Astrocyte (in vitro differentiated cells and primary cell): ENCODE results near the gene EPB41L4B. TPM values are rescaled to one million over a fixed set of nuclear protein-coding genes. Genes with fewer than 3 reads are reported as not detected.

Experiments
- DNase-seq: peaks from one replicate; pipeline ENCODE4 v3.0.0-alpha.2; 2010; ENCODE audit warnings: low read depth
- FAIRE-seq: peaks from 2 replicates; lab custom pipeline; 2011; peaks lifted over from hg19 to GRCh38; lab: Jason Lieb, UNC
- H2AFZ ChIP-seq: 2 replicates; pipeline ENCODE4 v1.6.0; 2012; ENCODE audit warnings: low read depth, low read length, inconsistent platforms
- H3K27ac ChIP-seq: 2 replicates; pipeline ENCODE4 v1.5.1; 2011; ENCODE audit warnings: low read depth, low read length, inconsistent platforms
- H3K27me3 ChIP-seq: 2 replicates; pipeline ENCODE4 v1.6.0; 2011; ENCODE audit warnings: low read length, inconsistent platforms; ENCODE audit not compliant: insufficient read depth
- H3K36me3 ChIP-seq: 2 replicates; pipeline ENCODE4 v1.5.1; 2011; ENCODE audit warnings: low read length, inconsistent platforms; ENCODE audit not compliant: insufficient read depth
- H3K4me1 ChIP-seq: 2 replicates; pipeline ENCODE4 v1.5.1; 2011; ENCODE audit warnings: low read length, inconsistent platforms; ENCODE audit not compliant: insufficient read depth
- H3K4me2 ChIP-seq: 2 replicates; pipeline ENCODE4 v1.6.0; 2012; ENCODE audit warnings: low read length, inconsistent platforms
- H3K4me3 ChIP-seq: 2 replicates; pipeline ENCODE4 v1.5.1; 2011; ENCODE audit warnings: low read depth, mild to moderate bottlenecking, low read length, inconsistent platforms; ENCODE audit not compliant: insufficient read depth
- H3K79me2 ChIP-seq: 2 replicates; pipeline ENCODE4 v1.6.0; 2012; ENCODE audit warnings: mild to moderate bottlenecking, low read length, inconsistent platforms; ENCODE audit not compliant: insufficient read depth
- H3K9ac ChIP-seq: 2 replicates; pipeline ENCODE4 v1.6.0; 2012; ENCODE audit warnings: mild to moderate bottlenecking, low read length, inconsistent platforms
- H3K9me3 ChIP-seq: 2 replicates; pipeline ENCODE4 v1.5.1; 2012; ENCODE audit warnings: low read depth, mild to moderate bottlenecking, low read length, inconsistent platforms; ENCODE audit not compliant: insufficient read depth
- H4K20me1 ChIP-seq: 2 replicates; pipeline ENCODE4 v1.6.0; 2012; ENCODE audit warnings: low read length, inconsistent platforms; ENCODE audit not compliant: insufficient read depth
- H3K27ac Mint-ChIP-seq: one replicate; pipeline ENCODE4 v1.8.0; 2021; ENCODE audit warnings: mild to moderate bottlenecking, mixed read lengths; ENCODE audit not compliant: unreplicated experiment
- H3K27me3 Mint-ChIP-seq: one replicate; pipeline ENCODE4 v1.8.0; 2021; ENCODE audit warnings: low read depth, mixed read lengths; ENCODE audit not compliant: unreplicated experiment
- H3K36me3 Mint-ChIP-seq: one replicate; pipeline ENCODE4 v1.8.0; 2021; ENCODE audit warnings: low read depth, mixed read lengths; ENCODE audit not compliant: unreplicated experiment
- H3K4me1 Mint-ChIP-seq: one replicate; pipeline ENCODE4 v1.8.0; 2021; ENCODE audit warnings: low read depth, mixed read lengths; ENCODE audit not compliant: unreplicated experiment
- H3K4me3 Mint-ChIP-seq: one replicate; pipeline ENCODE4 v1.8.0; 2021; ENCODE audit warnings: mild to moderate bottlenecking, moderate library complexity, mixed read lengths; ENCODE audit not compliant: unreplicated experiment
- H3K9me3 Mint-ChIP-seq: one replicate; pipeline ENCODE4 v1.8.0; 2021; ENCODE audit warnings: mild to moderate bottlenecking, mixed read lengths; ENCODE audit not compliant: unreplicated experiment
- EZH2 ChIP-seq: IDR thresholded peaks from 2 replicates; pipeline ENCODE4 v1.6.1; 2012; ENCODE audit warnings: mild to moderate bottlenecking, low read length, inconsistent platforms; ENCODE audit not compliant: insufficient read depth
- total RNA-seq: library from RNA; stranded (reverse); gene quantifications from 2 replicates; pipeline ENCODE4 v1.2.1, GENCODE V29; 2021
- TF ChIP-seq, protein P1 (sequence below): IDR thresholded peaks from 2 replicates; pipeline ENCODE4 v1.5.1; 2011; ENCODE audit warnings: low read depth, mild to moderate bottlenecking, inconsistent platforms, low read length, moderate library complexity; ENCODE audit not compliant: insufficient read depth

EPB41L4B gene
- total RNA-seq, 1 donor from 2014 or later, result 2.0 TPM

DNA sequence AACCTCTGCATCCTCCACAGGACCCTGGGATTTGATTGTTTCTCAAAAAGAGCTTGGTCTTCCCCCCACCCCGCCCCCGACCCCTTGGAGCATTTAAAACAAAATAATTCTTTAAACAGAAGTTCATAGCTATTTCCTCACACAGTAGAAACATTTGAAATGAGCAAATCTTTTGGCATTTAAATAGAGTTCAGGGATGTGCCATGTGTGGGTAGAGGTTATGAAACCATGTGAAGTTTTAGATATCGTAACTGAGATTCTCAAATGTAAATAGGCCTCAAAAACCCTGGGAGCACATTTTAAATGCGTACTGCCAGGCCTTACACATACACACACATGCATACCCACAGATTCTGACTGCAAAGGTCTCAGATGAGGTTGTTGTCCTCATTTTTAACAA lies 66.5 kb downstream of the EPB41L4B start:
- peaks cover 41% of the 10 kb centered on the region for H3K4me1 ChIP-seq
- H3K79me2 ChIP-seq, result no peaks in the 10 kb centered on the region
- Mint-ChIP-seq H3K4me1 (peaks cover 21% of the 10 kb centered on the region), H3K4me3 (no peak overlapping the region), H3K9me3 (no peaks in the 10 kb centered on the region), H3K27ac (no peak overlapping the region), H3K27me3 (peaks cover 12% of the 10 kb centered on the region), H3K36me3 (no peaks in the 10 kb centered on the region)
- peak overlapping the region; percentile 16 for H3K9ac ChIP-seq
- peak overlapping the region; percentile 48 for H3K27ac ChIP-seq
- H3K4me2 ChIP-seq, result peak overlapping the region; percentile 73
- no peaks in the 10 kb centered on the region for H3K9me3 ChIP-seq
- no peak for TF ChIP-seq EZH2
- TF ChIP-seq, protein P1, sequence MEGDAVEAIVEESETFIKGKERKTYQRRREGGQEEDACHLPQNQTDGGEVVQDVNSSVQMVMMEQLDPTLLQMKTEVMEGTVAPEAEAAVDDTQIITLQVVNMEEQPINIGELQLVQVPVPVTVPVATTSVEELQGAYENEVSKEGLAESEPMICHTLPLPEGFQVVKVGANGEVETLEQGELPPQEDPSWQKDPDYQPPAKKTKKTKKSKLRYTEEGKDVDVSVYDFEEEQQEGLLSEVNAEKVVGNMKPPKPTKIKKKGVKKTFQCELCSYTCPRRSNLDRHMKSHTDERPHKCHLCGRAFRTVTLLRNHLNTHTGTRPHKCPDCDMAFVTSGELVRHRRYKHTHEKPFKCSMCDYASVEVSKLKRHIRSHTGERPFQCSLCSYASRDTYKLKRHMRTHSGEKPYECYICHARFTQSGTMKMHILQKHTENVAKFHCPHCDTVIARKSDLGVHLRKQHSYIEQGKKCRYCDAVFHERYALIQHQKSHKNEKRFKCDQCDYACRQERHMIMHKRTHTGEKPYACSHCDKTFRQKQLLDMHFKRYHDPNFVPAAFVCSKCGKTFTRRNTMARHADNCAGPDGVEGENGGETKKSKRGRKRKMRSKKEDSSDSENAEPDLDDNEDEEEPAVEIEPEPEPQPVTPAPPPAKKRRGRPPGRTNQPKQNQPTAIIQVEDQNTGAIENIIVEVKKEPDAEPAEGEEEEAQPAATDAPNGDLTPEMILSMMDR, result no peak
- H3K27me3 ChIP-seq, result no peaks in the 10 kb centered on the region
- FAIRE-seq (no peak), DNase-seq (peak; percentile 71)
- no peak overlapping the region for H2AFZ ChIP-seq
- H3K36me3 ChIP-seq, result no peaks in the 10 kb centered on the region
- H3K4me3 ChIP-seq, result no peak overlapping the region
- H4K20me1 ChIP-seq, result no peaks in the 10 kb centered on the region

DNA sequence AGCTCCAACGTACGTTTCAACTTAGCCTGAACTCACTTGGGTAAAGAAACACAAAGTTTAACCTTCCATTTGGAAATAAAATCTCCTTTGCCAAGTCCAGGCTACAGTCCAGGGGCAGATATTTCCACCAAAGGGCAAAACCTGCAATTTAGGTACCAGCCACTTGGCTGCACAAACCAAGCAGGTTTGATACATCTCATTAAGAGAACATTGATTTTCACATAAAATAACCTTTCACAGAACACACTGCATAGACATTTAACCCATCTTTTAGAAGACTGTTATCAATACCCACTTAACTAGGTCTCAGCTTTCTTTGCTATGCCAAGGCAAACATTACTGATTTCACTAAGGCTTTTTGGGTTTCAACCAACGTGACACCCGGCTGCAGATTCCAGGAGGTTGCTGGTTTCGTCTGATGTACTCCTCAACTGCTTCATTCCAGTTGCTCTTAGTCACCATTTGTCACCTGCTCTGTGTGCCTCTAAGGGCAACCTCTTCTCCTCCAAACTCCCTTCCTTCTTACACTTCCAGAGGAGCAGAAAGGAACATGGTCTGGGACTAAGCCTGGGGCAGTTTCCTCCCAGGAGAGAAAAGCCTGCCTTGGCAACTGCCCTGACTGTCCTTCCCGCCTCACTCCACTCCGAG lies 67.1 kb downstream of the EPB41L4B start:
- H3K27ac Mint-ChIP-seq, result no peak overlapping the region
- no peaks in the 10 kb centered on the region for H3K36me3 Mint-ChIP-seq
- H3K4me1 Mint-ChIP-seq, result peaks cover 21% of the 10 kb centered on the region
- Histone ChIP-seq H2AFZ (no peak overlapping the region), H4K20me1 (no peaks in the 10 kb centered on the region), H3K79me2 (no peaks in the 10 kb centered on the region), H3K9me3 (no peaks in the 10 kb centered on the region), H3K27ac (peak overlapping the region; percentile 48), H3K36me3 (no peaks in the 10 kb centered on the region), H3K4me3 (no peak overlapping the region), H3K27me3 (no peaks in the 10 kb centered on the region), H3K9ac (peak overlapping the region; percentile 16), H3K4me1 (peaks cover 41% of the 10 kb centered on the region), H3K4me2 (peak overlapping the region; percentile 73)
- H3K27me3 Mint-ChIP-seq, result peaks cover 7% of the 10 kb centered on the region
- peak; percentile 20 for FAIRE-seq
- no peaks in the 10 kb centered on the region for H3K9me3 Mint-ChIP-seq
- TF ChIP-seq, protein P1, result peak; percentile 11
- no peak for TF ChIP-seq EZH2
- peak; percentile 88 for DNase-seq
- no peak overlapping the region for H3K4me3 Mint-ChIP-seq

DNA sequence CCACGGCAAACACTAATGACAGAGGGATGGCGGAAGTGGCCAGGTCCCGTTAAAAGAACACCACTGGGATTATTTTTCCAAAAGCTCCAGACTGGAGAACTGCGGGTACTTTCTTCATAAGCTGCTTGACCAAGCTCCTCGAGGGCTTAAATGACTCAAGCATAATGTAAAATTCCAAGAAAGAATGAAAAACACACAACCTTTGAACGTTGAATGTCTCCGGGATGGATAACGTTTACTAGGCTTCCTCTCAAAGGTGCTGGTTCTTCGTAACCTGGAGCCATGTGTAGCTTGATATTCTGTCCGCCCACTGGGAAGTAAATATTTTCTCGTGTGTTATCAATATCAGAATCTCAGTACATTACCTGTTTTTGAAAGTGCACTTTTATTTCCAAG lies 67.6 kb downstream of the EPB41L4B start:
- H3K36me3 ChIP-seq, result no peaks in the 10 kb centered on the region
- H3K79me2 ChIP-seq, result no peaks in the 10 kb centered on the region
- Mint-ChIP-seq H3K4me3 (no peak overlapping the region), H3K27me3 (peaks cover 2% of the 10 kb centered on the region), H3K36me3 (no peaks in the 10 kb centered on the region), H3K9me3 (no peaks in the 10 kb centered on the region), H3K4me1 (peaks cover 21% of the 10 kb centered on the region), H3K27ac (no peak overlapping the region)
- peaks cover 41% of the 10 kb centered on the region for H3K4me1 ChIP-seq
- H3K4me2 ChIP-seq, result peak overlapping the region; percentile 73
- FAIRE-seq, result no peak
- H3K9ac ChIP-seq, result no peak overlapping the region
- H3K4me3 ChIP-seq, result no peak overlapping the region
- no peak overlapping the region for H2AFZ ChIP-seq
- no peak overlapping the region for H3K27ac ChIP-seq
- TF ChIP-seq, protein P1, result no peak
- no peak for TF ChIP-seq EZH2
- H4K20me1 ChIP-seq, result no peaks in the 10 kb centered on the region
- no peaks in the 10 kb centered on the region for H3K27me3 ChIP-seq
- no peak for DNase-seq
- H3K9me3 ChIP-seq, result no peaks in the 10 kb centered on the region
